AG08395 (cell line): Measurements from ENCODE around the gene MACF1.

Experiments used
- DNase-seq: peaks from one replicate; pipeline ENCODE4 v3.0.0; 2012; ENCODE audit warnings: mixed read lengths, low spot score

The MACF1 gene

DNA sequence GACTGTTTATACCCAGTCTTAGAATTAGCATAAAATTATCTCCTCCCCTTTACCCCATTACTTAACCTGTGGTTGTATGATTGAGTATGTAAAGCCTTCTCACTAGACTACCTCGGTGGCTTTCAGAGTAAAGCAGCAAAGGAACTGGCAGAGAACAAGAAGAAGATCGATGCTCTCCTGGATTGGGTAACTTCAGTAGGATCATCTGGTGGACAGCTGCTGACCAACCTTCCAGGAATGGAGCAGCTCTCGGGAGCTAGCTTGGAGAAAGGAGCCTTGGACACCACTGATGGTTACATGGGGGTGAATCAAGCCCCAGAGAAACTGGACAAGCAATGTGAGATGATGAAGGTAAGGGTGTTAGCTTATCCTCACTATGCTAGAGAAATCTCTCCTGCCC is 148.4 kb downstream of the MACF1 start:
- DNase-seq, result peak; percentile 45

GRCh38 chr1:39354572-39354971 is 150.1 kb downstream of the MACF1 start:
- DNase-seq, result no peak

GRCh38 chr1:39358491-39358890 is 154.0 kb downstream of the MACF1 start:
- DNase-seq, result no peak

DNA sequence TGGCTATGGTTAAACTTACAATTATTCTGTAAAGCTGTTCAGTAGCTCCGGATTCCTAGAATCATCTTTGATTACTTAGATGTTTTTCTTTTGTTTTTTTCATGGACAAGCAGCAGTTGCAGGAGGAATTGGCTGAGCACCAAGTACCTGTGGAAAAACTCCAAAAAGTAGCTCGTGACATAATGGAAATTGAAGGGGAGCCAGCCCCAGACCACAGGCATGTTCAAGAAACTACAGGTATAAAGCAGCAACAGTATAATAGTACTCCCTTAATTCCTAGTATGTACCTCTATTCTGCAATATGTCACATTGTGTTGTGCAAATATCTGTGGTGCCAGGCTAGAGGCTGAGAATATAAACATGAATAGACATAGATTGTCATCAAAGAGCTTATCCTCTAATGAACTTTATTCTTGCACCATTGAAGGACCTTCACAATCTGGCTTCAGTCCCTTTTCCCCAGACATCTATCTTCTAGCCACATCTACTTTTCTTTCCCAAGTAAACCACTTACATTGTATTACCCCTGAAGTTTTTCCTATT is 154.6 kb downstream of the MACF1 start:
- DNase-seq, result no peak

- no peak for DNase-seq
Observed at GRCh38 chr1:39360731-39361130, 156.2 kb downstream of the MACF1 start.

DNA sequence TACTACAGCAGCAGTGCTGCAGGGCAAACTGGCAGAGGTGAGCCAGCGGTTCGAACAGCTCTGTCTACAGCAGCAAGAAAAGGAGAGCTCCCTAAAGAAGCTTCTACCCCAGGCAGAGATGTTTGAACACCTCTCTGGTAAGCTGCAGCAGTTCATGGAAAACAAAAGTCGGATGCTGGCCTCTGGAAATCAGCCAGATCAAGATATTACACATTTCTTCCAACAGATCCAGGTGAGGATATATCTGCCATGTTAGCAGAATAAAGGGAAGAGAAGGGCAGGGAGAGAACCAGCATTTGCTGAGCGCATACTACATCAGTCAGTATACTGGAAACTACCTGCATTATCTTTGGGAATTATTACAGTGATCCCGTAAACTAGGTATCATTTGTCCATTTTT is 157.0 kb downstream of the MACF1 start:
- DNase-seq, result no peak

- no peak for DNase-seq
Observed at GRCh38 chr1:39363267-39363666, 158.8 kb downstream of the MACF1 start.

DNA sequence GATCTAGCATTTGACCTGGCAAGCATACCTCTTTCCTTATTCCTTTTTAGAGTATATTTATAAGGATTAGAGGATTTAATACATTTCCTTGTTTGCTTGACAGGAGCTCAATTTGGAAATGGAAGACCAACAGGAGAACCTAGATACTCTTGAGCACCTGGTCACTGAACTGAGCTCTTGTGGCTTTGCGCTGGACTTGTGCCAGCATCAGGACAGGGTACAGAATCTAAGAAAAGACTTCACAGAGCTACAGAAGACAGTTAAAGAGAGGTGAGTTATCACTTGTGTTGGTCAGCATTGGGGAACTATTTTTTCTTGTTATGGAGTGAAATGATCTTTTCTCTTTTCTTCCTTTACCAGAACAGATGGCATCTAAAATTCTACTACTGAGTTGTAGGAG is 163.6 kb downstream of the MACF1 start:
- no peak for DNase-seq

DNA sequence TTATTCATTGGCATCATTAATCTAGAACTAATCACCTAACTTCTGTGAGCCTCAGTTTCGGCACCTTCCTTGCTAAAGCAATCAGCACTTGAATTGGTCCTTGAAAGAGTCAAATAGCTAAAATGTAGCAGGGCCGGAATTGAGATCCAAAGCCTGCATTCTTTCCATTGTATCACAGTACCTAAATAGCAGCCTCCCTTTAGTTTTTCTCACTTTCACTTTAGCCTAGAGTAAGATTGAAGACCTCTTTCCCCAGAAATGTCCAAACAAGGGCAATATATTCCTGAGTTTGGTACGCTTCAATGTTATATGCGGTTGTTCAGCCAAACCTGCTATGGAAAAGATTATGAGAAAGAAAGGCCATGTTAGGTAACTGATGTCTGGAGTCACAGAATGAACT is 165.1 kb downstream of the MACF1 start:
- DNase-seq, result no peak

- no peak for DNase-seq
Observed at GRCh38 chr1:39370602-39371001, 166.1 kb downstream of the MACF1 start.

GRCh38 chr1:39372105-39372504 is 167.6 kb downstream of the MACF1 start:
- DNase-seq, result no peak

DNA sequence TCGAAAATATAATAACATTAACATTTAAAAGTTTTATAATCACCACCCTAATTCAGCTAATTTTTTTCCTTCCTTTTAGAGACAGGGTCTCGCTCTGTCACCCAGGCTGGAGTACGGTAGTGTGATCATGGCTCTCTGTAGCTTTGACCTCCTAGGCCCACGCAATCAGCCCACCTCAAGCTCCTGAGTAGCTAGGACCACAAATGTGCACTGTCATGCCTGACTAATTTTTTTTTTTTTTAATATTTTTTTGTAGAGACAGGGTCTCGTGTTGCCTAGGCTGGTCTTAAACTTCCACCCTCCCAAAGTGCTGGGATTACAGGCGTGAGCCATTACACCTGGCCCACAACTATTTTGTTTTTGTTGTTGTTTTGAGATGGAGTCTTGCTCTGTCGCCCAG is 172.2 kb downstream of the MACF1 start:
- no peak for DNase-seq

DNA sequence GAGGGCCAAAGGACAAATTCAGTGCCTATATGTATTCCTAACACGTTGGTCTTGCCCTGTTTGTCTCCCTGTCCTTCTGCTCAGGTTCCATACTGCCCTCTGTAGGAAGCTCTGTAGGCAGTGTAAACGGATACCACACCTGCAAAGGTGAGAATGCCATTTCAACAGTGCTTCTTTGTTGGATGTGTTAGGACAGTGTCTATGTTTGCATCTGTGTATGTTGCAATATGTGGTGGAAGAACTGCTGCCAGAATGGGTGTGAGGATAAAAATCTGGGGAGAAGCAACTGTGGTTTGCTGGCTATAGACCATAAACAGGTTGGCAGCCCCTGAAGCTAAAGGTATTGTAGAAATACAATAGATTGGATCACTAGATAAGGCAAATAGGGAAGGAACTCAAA is 173.9 kb downstream of the MACF1 start:
- DNase-seq, result no peak

- DNase-seq, result no peak
Observed at GRCh38 chr1:39379187-39379586, 174.7 kb downstream of the MACF1 start.

- DNase-seq, result no peak
Observed at GRCh38 chr1:39380036-39380435, 175.5 kb downstream of the MACF1 start.

- DNase-seq, result no peak
Observed at GRCh38 chr1:39381839-39382238, 177.3 kb downstream of the MACF1 start.

DNA sequence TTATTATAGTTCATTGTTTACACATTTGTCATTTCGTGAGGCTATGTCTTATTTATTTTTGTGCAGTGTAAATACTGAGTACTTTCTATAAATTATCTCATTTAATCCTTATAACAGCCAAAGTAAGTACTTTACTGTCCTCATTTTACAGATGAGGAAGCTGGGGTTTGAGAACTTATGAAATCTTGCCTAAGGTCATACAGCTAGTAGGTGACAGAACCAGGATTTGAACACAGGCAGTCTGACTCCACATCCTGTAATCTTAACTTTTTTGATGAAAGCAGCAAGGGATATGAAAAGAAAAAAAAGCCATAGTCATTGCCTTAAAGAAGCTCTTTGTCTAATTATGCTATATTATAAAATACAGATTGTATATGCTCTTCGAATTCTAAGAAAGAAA is 179.8 kb downstream of the MACF1 start:
- no peak for DNase-seq

GRCh38 chr1:39385067-39385988 is 180.8 kb downstream of the MACF1 start:
- no peak for DNase-seq

- no peak for DNase-seq
Observed at GRCh38 chr1:39386997-39387396, 182.5 kb downstream of the MACF1 start.

GRCh38 chr1:39387452-39387851 is 183.0 kb downstream of the MACF1 start:
- DNase-seq, result peak; percentile 90

GRCh38 chr1:39391691-39392679 is 187.5 kb downstream of the MACF1 start:
- peak; percentile 90 for DNase-seq

DNA sequence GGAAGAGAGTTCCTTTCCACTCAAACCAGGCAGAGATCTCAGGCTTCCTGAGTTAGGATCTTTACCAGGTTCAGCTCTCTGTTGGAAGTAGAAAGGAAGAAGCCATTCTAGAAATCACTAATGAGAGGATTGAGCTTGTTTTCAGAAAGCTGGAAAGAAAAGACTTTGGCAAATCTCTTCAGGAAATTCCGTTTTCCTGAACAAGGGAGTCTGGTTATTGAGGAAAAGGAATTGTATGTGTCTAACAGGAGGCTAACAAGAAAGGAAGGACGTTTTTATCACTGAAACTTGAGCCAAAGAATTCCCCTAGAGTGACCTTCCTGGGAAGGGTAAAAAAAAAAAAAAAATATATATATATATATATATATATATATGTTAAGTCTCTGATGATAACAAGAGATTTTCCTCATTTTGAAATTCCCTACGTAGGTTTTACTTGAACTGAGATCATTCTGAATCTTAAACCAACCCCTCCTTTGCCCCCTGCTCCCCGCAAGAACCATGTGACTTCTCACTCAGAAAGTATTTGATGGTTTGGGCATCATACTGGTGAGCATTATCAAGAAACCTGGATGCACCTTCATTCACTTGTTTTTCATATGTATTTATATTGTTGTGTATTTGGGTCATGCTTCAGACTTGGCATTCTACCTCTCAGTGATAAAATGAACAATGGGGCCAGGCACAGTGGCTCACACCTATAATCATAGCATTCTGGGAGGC is 188.5 kb downstream of the MACF1 start:
- DNase-seq, result no peak
